ENCODE results near the gene R3HDM4. TPM values are rescaled to one million over a fixed set of nuclear protein-coding genes. Genes with fewer than 3 reads are reported as not detected.
A peak's percentile ranks its signal among the peaks of the same experiment; 100 is the strongest.
"Not testable (repeated sequence)": the region's sequence is repeated elsewhere in the genome, so short reads cannot be mapped to it uniquely, and the experiment has no call there.

Gene R3HDM4
- total and polyA plus RNA-seq, 9 donors: 8.7 to 43.0 (median 29.5) TPM

DNA sequence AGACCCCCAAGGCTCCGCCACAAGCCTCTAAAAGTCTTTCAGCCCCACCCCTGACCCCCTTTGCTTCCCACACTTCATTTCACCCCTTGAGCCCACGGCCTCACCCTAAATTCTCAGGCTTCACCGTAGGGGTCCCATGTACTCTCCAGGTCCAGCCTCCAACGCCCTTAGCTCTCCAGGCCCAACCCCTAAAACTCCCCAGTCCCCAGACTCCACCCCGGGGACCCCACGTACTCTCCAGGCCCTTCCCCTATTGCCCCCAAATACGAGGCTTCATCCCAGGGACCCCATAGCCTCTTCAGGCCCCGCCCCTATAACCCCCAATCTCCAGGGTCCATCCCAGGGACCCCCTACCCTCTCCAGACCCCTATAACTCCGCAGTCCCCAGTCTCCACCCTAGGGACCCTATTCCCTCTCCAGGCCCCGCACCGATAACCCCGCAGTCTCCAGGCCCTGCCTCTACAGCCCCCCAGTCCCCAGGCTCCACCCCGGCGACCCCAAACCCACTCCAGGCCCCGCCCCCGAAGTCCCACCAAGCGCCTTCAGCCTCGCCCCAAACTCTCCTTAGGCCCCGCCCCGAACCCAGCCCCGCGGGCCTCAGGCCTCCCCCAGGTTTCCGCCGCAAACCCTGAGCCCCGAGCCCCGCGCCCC is 20.7 kb downstream of the R3HDM4 start:
- peak in 2 of 5 donors; percentile 48 to 68 for DNase-seq
- intact Hi-C loops (cut with DNase I): loop anchor here in 1 of 4 donors (10.0 kb wide), 1 partner anchor 228 kb away; the partner anchor contains the start of gene RNF126
- WGBS, 3 donors: 4 to 5% (median 5%) methylated on average over 17 to 27 of the region's 27 CpGs
- H3K36me3 ChIP-seq: no peaks in the 10 kb centered on the region
- H3K9me3 ChIP-seq: no peaks in the 10 kb centered on the region
- no peaks in the 10 kb centered on the region for H3K27me3 ChIP-seq
- H3K27ac ChIP-seq: peak overlapping the region; percentile 84 to 87
- H3K4me3 ChIP-seq: peak overlapping the region; percentile 93
- no peak for TF ChIP-seq EP300 (IDR thresholded peaks at IDR 0.05)
- H3K4me1 ChIP-seq (ENCODE audit: insufficient read depth): peaks cover 5% of the 10 kb centered on the region

DNA sequence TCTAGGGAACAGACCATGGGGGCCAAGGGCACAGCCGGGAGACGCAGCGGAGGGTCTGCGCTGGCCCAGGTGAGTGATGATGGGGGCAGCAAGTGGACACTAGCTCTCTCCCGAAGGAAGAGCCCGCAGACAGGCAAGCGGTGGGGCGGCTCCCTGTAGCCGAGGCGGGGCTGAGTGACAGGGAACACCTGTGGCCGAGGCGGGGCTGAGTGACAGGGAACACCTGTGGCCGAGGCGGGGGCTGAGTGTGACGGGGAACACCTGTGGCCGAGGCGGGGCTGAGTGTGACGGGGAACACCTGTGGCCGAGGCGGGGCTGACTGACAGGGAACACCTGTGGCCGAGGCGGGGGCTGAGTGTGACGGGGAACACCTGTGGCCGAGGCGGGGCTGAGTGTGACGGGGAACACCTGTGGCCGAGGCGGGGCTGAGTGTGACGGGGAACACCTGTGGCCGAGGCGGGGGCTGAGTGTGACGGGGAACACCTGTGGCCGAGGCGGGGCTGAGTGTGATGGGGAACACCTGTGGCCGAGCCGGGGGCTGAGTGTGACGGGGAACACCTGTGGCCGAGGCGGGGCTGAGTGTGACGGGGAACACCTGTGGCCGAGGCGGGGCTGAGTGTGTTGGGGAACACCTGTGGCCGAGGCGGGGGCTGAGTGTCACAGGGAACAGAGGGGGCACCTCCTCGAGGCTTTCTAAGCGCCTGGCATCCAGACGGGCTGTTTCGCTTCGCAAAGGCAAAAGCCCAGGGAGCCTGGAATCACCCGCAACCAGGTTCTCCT is 21.4 kb downstream of the R3HDM4 start:
- H3K4me1 ChIP-seq (ENCODE audit: insufficient read depth); H3K36me3 ChIP-seq; H3K27me3 ChIP-seq; H3K9me3 ChIP-seq: not testable (repeated sequence)
- intact Hi-C loops (cut with DNase I): loop anchor here in 1 of 4 donors (10.0 kb wide), 1 partner anchor 227 kb away; the partner anchor contains the start of gene RNF126
- Histone ChIP-seq H3K27ac (peak overlapping the region in 1 of 2 donors; percentile 87), H3K4me3 (peak overlapping the region; percentile 93)
- peak in 1 of 5 donors; percentile 34 for DNase-seq
- WGBS, 3 donors: 43 to 51% (median 50%) methylated on average over 30 to 50 of the region's 50 CpGs

DNA sequence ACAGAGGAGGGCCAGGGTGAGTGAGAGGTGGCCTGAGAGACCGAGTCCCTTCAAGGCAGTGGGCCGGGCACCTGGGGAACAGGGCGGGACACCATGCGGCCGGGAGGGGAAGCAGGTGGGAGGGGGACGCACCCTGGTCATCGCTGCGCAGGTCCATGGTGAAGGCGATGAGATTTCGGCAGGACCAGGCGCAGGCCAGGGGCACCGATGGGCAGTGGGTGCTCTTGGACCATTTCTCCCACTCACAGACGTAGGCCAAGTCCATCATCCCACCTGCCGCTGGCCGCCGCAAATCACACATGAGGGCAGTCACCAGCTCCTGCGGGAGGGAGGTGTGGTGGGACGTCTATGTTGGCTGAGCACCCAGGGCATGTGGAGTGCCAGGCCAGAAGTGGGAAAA is 22.2 kb downstream of the R3HDM4 start:
- H3K27me3 ChIP-seq: no peaks in the 10 kb centered on the region
- 87 to 90% (median 87%) methylated on average over 18 of the region's 18 CpGs for WGBS, 3 donors
- peak in 1 of 5 donors; percentile 36 for DNase-seq
- intact Hi-C loops (cut with DNase I): loop anchor here in 1 of 4 donors (10.0 kb wide), 1 partner anchor 226 kb away; the partner anchor contains the start of gene RNF126
- no peaks in the 10 kb centered on the region for H3K9me3 ChIP-seq
- H3K27ac ChIP-seq: no peak overlapping the region
- TF ChIP-seq, protein P1, sequence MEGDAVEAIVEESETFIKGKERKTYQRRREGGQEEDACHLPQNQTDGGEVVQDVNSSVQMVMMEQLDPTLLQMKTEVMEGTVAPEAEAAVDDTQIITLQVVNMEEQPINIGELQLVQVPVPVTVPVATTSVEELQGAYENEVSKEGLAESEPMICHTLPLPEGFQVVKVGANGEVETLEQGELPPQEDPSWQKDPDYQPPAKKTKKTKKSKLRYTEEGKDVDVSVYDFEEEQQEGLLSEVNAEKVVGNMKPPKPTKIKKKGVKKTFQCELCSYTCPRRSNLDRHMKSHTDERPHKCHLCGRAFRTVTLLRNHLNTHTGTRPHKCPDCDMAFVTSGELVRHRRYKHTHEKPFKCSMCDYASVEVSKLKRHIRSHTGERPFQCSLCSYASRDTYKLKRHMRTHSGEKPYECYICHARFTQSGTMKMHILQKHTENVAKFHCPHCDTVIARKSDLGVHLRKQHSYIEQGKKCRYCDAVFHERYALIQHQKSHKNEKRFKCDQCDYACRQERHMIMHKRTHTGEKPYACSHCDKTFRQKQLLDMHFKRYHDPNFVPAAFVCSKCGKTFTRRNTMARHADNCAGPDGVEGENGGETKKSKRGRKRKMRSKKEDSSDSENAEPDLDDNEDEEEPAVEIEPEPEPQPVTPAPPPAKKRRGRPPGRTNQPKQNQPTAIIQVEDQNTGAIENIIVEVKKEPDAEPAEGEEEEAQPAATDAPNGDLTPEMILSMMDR (IDR thresholded peaks at IDR 0.05): no peak
- TF ChIP-seq EP300 (IDR thresholded peaks at IDR 0.05) (no peak), POLR2A (IDR thresholded peaks at IDR 0.05) (no peak)
- H3K4me3 ChIP-seq: no peak overlapping the region
- H3K36me3 ChIP-seq: no peaks in the 10 kb centered on the region
- H3K4me1 ChIP-seq (ENCODE audit: insufficient read depth): peaks cover 5% of the 10 kb centered on the region

DNA sequence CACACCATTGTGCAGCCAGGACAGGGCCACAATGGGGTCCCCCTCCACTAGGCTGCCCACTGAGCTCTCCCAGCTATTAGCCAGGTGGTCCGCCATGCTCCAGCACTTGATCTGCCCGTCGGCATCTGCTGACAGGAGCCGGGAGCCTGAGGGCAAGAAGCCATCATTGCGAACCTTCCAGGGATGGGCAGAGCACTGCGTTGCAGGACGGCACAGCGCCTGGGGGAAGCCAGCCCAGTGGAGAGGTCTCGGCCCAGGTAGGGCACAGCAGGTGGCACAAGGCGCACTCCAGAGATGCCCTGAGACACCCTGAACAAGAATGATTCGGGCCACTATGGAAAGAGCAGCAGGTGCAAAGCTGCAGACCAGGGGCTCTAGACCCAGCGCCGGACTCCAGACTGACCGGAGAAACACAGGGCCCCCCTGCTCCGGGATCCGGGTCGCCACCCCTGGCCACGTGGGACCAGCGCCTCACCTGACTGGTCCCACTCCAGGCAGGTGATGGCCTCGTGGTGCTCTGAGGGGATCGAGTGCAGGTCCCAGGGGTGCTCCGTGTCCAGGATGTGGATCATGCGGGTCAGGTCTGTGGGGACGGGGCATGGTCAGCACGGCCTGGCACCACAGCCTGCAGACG is 23.2 kb downstream of the R3HDM4 start:
- no peak overlapping the region for H3K4me3 ChIP-seq
- no peaks in the 10 kb centered on the region for H3K27me3 ChIP-seq
- TF ChIP-seq POLR2A (IDR thresholded peaks at IDR 0.05) (no peak), EP300 (IDR thresholded peaks at IDR 0.05) (no peak)
- TF ChIP-seq, protein P1 (IDR thresholded peaks at IDR 0.05): no peak
- 88 to 89% (median 88%) methylated on average over 23 to 26 of the region's 26 CpGs for WGBS, 3 donors
- DNase-seq: no peak
- H3K4me1 ChIP-seq (ENCODE audit: insufficient read depth): peaks cover 5% of the 10 kb centered on the region
- no peak overlapping the region for H3K27ac ChIP-seq
- intact Hi-C loops (cut with DNase I): loop anchor here in 1 of 4 donors (10.0 kb wide), 1 partner anchor 225 kb away; the partner anchor contains the start of gene RNF126
- H3K9me3 ChIP-seq: no peaks in the 10 kb centered on the region
- no peaks in the 10 kb centered on the region for H3K36me3 ChIP-seq

DNA sequence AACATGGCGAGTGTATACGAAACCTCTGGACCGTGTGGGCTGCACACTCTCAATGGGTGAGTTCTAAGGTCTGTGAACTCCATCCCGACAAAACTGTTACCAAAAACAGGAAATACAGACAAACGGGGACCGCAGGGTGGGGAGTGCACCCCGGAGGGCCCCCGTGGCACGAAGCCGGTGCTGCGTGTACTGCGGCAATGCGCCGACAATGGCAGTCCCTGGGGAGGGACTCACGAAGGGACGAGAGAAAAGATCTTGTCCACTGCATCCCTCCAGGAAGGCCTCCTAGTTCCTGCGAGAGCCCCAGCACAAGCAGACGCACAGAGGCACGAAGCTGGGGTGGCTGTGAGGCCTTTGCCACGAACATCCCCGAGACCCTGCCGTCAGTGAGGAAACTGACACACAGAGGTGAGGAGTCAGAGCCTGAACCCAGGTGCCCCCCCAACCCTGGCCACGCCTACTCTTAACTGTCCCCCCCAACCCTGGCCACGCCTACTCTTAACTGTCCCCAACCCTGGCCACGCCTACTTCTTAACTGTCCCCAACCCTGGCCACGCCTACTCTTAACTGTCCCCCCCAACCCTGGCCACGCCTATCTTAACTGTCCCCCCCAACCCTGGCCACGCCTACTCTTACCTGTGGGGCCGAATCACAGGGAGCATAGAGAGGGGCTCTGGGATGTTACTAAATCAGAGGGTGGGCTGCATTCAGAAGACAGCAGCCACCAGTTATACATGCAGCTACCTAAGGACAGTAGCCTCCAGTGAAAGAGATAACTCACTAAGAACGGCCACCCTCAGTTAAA is 24.2 kb downstream of the R3HDM4 start:
- TF ChIP-seq POLR2A (IDR thresholded peaks at IDR 0.05): no peak
- TF ChIP-seq, protein P1 (IDR thresholded peaks at IDR 0.05): no peak
- TF ChIP-seq EP300 (IDR thresholded peaks at IDR 0.05): no peak
- WGBS, 3 donors: 86 to 90% (median 87%) methylated on average over 30 of the region's 30 CpGs
- H3K4me3 ChIP-seq: no peak overlapping the region
- H3K9me3 ChIP-seq: no peaks in the 10 kb centered on the region
- H3K27me3 ChIP-seq: no peaks in the 10 kb centered on the region
- intact Hi-C loops (cut with DNase I): no loop called here
- no peak for DNase-seq
- H3K4me1 ChIP-seq (ENCODE audit: insufficient read depth): peaks cover 5% of the 10 kb centered on the region
- H3K36me3 ChIP-seq: no peaks in the 10 kb centered on the region
- no peak overlapping the region for H3K27ac ChIP-seq
